Transverse colon (tissue), 4 donors: Measurements from ENCODE around the gene PIK3AP1. TPM values are rescaled to one million over a fixed set of nuclear protein-coding genes. Genes with fewer than 3 reads are reported as not detected.

Source experiments
- DNase-seq: peaks from one replicate; pipeline ENCODE4 v3.0.0-alpha.2; 2019
- H3K27ac ChIP-seq, 4 donors: fragments of 200-600 bp; sonication (generic); 2 replicates each; pipeline ENCODE4 v1.5.1; 2016 to 2018; ENCODE audit warnings: inconsistent platforms in 4 of 4
- H3K27me3 ChIP-seq: fragments of 200-600 bp; sonication (generic); 2 replicates; pipeline ENCODE4 v1.5.1; 2017; ENCODE audit warnings: inconsistent platforms
- H3K36me3 ChIP-seq, 4 donors: fragments of 200-600 bp; sonication (generic); 2 replicates each; pipeline ENCODE4 v1.5.1; 2017 to 2019; ENCODE audit warnings: inconsistent platforms in 4 of 4
- H3K4me1 ChIP-seq, 4 donors: fragments of 200-600 bp; sonication (generic); 2 replicates each; pipeline ENCODE4 v1.5.1; 2017 to 2020; ENCODE audit warnings: inconsistent platforms in 4 of 4
- H3K4me3 ChIP-seq, 4 donors: fragments of 200-600 bp; sonication (generic); 1 replicate in 1 of 4; 2 replicates in 3 of 4; pipeline versions ENCODE4 v1.5.1 to v1.6.1; 2017 to 2019; ENCODE audit warnings: inconsistent platforms in 4 of 4
- H3K9me3 ChIP-seq, 2 donors: fragments of 200-600 bp; sonication (generic); 2 replicates each; pipeline ENCODE4 v1.5.1; 2017 to 2019; ENCODE audit warnings: inconsistent platforms in 2 of 2
- EP300 ChIP-seq: sonication (generic); formaldehyde crosslinking; IDR thresholded peaks from one replicate; pipeline ENCODE4 v1.6.1; 2017; ENCODE audit warnings: antibody characterized with exemption, low read depth
- POLR2A ChIP-seq: fragments of 450-650 bp; IDR thresholded peaks from one replicate; pipeline ENCODE4 v1.6.1; 2016; ENCODE audit warnings: antibody characterized with exemption, mild to moderate bottlenecking, moderate library complexity
- POLR2AphosphoS5 ChIP-seq, 3 donors: sonication (generic); formaldehyde crosslinking; IDR thresholded peaks; one replicate each; pipeline ENCODE4 v1.6.1; 2016; ENCODE audit warnings: antibody characterized with exemption in 3 of 3
- WGBS, 2 donors: methylation state at CpG; one replicate each; pipeline ENCODE4 v1.1.5; 2018; ENCODE audit warnings: low coverage in 1 of 2; 5-methylcytosine and 5-hydroxymethylcytosine counted together
- in situ Hi-C, 4 donors: fragments of 200-750 bp; cut with MboI; loops; one replicate each; pipeline versions ENCODE4 v1.15.0 to v1.15.1; 2017; ENCODE audit warnings: low sequenced_read_pairs in 3 of 4, low pct_ligation_motif_present in 1 of 4, low pct_unique_long_range_greater_than_20kb in 1 of 4
- intact Hi-C: fragments of 100-400 bp; cut with DNase I; formaldehyde crosslinking; loops from one replicate; pipeline ENCODE4 v1.15.1; 2023; ENCODE audit warnings: low total_unique reads
- total RNA-seq, 4 donors: library from RNA; depleted of rRNA; stranded (reverse); fragments of >200 nt; gene quantifications; one replicate each; pipeline ENCODE4 v1.1.0, GENCODE V29; 2016
- TF ChIP-seq, protein P1 (sequence below), 5 experiments: fragments of 200-600 bp in 3 of 5; fragments of 450-650 bp in 2 of 5; sonication (generic) in 3 of 5; IDR thresholded peaks; 1 replicate in 2 of 5; 2 replicates in 3 of 5; pipeline ENCODE4 v1.5.1; 2016 to 2017; ENCODE audit warnings: antibody characterized with exemption in 5 of 5, inconsistent platforms in 3 of 5, mild to moderate bottlenecking in 2 of 5, moderate library complexity in 1 of 5

The PIK3AP1 gene
- total RNA-seq, 4 donors from 2014 or later: 6.4 to 42.6 (median 16.3) TPM

DNA sequence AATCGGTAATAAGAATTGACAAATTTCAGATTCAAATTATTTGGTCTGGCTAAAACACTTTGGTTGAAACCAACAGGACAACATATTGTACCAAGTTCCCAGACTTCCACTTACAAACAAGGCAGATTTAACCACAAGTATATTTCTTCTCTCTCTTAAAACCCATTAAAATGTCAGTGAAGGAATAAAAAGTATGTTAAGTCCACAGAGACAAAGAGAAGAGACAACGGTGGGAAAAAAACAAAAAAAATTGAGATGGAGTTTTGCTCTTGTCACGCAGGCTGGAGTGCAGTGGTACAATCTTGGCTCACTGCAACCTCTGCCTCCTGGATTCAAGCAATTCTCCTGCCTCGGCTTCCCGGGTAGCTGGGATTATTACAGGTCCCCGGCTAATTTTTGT is 149.8 kb downstream of the PIK3AP1 start:
- peaks cover 4 to 59% (median 17%) of the 10 kb centered on the region in 4 donors for H3K4me1 ChIP-seq
- H3K27ac ChIP-seq: no peak overlapping the region
- DNase-seq: no peak

GRCh38 chr10:96568402-96568801 is 151.9 kb downstream of the PIK3AP1 start:
- Histone ChIP-seq H3K4me3 (no peak overlapping the region), H3K27me3 (no peaks in the 10 kb centered on the region), H3K9me3 (no peaks in the 10 kb centered on the region), H3K4me1 (peaks cover 4 to 57% (median 17%) of the 10 kb centered on the region in 4 donors), H3K36me3 (peaks cover 0 to 14% (median 3%) of the 10 kb centered on the region in 4 donors), H3K27ac (no peak overlapping the region)
- DNase-seq: no peak
- in situ Hi-C loops: no loop called here
- intact Hi-C loops: no loop called here
- 43 to 64% methylated on average over 1 of the region's 1 CpG for WGBS, 2 donors
- TF ChIP-seq EP300 (no peak), POLR2AphosphoS5 (IDR thresholded peaks at IDR 0.05) (no peak), POLR2A (no peak)
- TF ChIP-seq, protein P1, sequence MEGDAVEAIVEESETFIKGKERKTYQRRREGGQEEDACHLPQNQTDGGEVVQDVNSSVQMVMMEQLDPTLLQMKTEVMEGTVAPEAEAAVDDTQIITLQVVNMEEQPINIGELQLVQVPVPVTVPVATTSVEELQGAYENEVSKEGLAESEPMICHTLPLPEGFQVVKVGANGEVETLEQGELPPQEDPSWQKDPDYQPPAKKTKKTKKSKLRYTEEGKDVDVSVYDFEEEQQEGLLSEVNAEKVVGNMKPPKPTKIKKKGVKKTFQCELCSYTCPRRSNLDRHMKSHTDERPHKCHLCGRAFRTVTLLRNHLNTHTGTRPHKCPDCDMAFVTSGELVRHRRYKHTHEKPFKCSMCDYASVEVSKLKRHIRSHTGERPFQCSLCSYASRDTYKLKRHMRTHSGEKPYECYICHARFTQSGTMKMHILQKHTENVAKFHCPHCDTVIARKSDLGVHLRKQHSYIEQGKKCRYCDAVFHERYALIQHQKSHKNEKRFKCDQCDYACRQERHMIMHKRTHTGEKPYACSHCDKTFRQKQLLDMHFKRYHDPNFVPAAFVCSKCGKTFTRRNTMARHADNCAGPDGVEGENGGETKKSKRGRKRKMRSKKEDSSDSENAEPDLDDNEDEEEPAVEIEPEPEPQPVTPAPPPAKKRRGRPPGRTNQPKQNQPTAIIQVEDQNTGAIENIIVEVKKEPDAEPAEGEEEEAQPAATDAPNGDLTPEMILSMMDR (IDR thresholded peaks at IDR 0.05): no peak

More for the DNA sequence above, 149.8 kb downstream of the PIK3AP1 start:
- no peaks in the 10 kb centered on the region for H3K9me3 ChIP-seq
- no peak overlapping the region for H3K4me3 ChIP-seq
- TF ChIP-seq POLR2A: no peak
- TF ChIP-seq EP300: no peak
- TF ChIP-seq POLR2AphosphoS5 (IDR thresholded peaks at IDR 0.05): no peak
- TF ChIP-seq, protein P1 (IDR thresholded peaks at IDR 0.05): no peak
- no peaks in the 10 kb centered on the region for H3K27me3 ChIP-seq
- intact Hi-C loops (no loop called here), in situ Hi-C loops (no loop called here)
- peaks cover 0 to 2% (median 0%) of the 10 kb centered on the region in 4 donors for H3K36me3 ChIP-seq
- 82 to 89% methylated on average over 6 of the region's 6 CpGs for WGBS, 2 donors

DNA sequence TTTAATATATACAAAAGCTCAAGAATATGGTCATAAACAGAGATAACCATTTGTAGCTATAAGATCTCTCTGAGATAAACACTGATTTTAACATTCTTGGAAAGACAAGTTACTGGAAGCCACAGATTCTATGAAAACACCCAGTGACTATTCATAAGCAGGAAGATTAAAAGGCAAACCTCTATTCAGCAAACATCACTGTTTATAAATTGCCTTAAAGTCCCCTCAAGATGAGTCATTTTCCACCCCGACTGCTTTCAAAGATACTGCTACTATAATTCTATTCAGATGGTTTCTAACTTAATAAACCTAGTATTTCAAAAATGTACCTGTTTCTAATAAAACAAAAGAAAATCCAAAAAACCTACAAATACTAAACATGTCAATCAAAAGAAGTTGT is 154.5 kb downstream of the PIK3AP1 start:
- DNase-seq: no peak
- intact Hi-C loops: no loop called here
- H3K27ac ChIP-seq: no peak overlapping the region
- H3K4me1 ChIP-seq: peaks cover 0 to 63% (median 18%) of the 10 kb centered on the region in 4 donors
- TF ChIP-seq POLR2A (no peak), POLR2AphosphoS5 (IDR thresholded peaks at IDR 0.05) (no peak), EP300 (no peak)
- TF ChIP-seq, protein P1 (IDR thresholded peaks at IDR 0.05): no peak
- 8 to 22% methylated on average over 1 of the region's 1 CpG for WGBS, 2 donors
- H3K4me3 ChIP-seq: no peak overlapping the region
- in situ Hi-C loops: no loop called here
- peaks cover 0 to 17% (median 3%) of the 10 kb centered on the region in 4 donors for H3K36me3 ChIP-seq
- no peaks in the 10 kb centered on the region for H3K9me3 ChIP-seq
- no peaks in the 10 kb centered on the region for H3K27me3 ChIP-seq

DNA sequence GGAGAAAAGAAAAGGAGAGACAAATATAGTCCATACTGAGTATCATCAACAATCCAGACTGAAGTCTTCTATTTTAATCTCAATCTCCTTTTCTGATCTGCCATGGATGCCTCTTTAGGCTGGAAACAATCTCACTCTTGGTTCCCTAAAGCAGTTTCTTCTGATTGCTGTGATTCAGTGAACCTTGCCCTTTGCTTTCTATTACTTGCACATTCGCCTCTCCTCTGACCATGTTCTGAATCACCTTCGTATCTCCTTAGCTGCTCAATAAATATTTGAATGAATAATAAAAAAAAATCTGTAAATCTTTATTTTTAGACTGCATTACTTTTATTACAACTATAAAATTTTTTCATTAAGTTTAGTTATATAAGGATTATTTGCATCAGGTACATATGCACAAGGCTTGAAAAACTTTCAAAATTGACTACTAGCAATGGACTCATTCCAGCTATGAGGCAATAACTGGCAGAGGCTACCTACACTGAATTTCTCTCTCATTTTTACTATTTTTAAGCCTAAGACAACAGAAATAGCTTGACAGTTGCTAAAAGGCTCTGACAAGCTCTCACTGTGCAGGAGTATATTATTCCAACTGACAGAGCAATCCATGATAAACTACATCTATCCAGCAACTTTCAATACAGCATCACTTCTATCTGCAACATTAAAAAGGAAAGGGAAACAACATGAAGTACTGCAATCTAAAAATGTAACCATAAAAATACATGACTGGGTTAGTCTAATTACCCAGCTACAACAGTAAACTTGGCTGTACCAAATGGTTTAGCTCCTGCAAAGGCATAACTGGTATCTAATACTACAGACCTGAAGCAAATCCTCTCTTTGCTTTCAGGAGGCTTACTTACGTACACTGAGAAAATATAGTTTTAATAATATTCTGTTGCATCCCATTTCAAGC is 159.1 kb downstream of the PIK3AP1 start:
- H3K36me3 ChIP-seq: peaks cover 0 to 48% (median 12%) of the 10 kb centered on the region in 4 donors
- WGBS, 2 donors: 67 to 71% methylated on average over 3 of the region's 3 CpGs
- H3K4me1 ChIP-seq: peaks cover 0 to 32% (median 8%) of the 10 kb centered on the region in 4 donors
- H3K27ac ChIP-seq: peak overlapping the region in 3 of 4 donors; percentile 8 to 49 (median 24)
- no peak for DNase-seq
- H3K27me3 ChIP-seq: no peaks in the 10 kb centered on the region
- no peaks in the 10 kb centered on the region for H3K9me3 ChIP-seq
- intact Hi-C loops (no loop called here), in situ Hi-C loops (no loop called here)
- TF ChIP-seq POLR2AphosphoS5 (IDR thresholded peaks at IDR 0.05) (no peak), POLR2A (no peak), EP300 (no peak)
- TF ChIP-seq, protein P1 (IDR thresholded peaks at IDR 0.05): no peak
- no peak overlapping the region for H3K4me3 ChIP-seq
